ENCODE data around the gene CDK7.

CDK7 gene

DNA sequence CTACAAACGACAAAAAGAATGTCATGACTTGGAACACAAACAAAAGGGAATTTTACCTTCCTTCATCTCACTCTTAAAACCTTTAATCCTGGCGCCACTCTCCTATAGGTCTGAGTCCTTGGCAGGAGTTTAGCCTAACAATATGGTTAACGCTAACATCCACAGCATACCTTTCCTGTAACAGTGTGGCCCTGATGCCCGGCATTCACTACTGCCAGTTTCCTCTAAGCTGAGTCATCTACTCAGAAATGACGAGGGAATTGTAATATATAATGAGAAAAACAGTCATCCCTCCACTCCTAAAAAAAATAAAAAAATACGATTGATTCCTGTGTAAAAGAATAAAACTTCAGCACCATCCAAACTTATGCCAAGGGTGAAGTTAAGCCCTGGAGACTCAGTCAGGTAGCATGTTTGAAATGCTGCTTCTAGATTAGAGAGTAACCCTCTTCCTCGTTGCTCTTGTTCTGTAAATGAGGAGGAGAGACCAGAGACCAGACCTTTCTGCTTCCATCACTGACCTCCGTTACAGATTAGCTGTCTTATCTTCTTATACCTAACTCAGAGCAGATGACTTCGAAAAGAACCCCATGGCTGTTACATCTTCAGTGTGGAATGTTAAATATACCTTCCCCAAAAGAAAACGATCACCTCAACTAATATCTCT, 60.5 kb downstream of the CDK7 start:
- peak; percentile 33 for DNase-seq

- no peak for DNase-seq
These were observed 64.9 kb downstream of the CDK7 start for GRCh38 chr5:69299625-69300024.

DNA sequence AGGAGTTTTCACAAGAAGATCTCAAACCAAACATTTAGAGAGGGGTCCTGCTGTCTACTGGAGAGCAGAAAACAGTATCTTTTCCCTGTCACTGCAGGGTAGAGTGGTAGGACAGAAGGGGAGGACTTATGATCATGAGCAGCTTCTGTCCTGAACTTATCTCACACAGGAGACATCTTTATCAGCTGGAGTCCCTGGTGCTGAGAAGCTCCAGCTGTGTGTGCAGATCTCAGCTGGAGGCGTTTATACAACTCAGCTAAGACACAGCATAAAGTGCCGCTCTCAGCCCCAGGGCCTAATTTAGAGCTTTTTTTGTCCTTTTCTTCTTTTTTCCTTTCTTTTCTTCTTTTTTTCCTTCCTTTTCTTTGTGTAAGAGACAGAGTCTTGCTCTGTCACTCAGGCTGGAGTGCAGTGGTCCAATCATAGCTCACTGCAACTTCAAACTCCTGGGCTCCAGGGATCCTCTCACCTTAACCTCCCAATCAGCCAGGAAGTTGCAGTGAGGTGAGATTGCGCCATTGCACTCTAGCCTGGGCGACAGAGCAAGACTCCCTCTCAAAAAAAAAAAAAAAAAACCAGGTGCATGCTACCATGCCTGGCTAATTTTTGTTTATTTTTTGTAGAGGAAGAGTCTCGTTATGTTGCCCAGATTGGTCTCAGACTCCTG, 66.0 kb downstream of the CDK7 start:
- DNase-seq, result no peak

DNA sequence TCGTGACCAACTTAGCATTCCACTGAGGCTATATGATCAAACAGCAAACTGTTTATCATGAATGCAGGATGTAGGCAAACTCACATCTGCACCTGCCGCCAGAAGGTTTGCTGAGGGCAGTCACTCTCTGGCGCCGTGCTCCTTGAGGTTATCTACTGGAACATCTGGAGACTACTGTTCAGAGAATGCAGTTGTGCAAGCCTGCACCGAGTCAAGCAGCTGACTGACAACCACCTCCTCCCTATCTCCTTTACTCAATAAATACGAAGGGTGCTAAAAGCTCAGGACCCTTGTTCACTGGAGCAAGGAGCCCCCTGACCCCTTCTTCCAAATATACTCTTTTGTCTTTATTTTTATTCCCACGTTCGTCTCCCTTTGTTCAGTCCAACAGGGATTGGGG, 70.8 kb downstream of the CDK7 start:
- DNase-seq, result no peak

- DNase-seq, result no peak
These were observed 73.4 kb downstream of the CDK7 start for GRCh38 chr5:69308046-69308553.

- no peak for DNase-seq
These were observed 74.7 kb downstream of the CDK7 start for GRCh38 chr5:69309380-69309779.

DNA sequence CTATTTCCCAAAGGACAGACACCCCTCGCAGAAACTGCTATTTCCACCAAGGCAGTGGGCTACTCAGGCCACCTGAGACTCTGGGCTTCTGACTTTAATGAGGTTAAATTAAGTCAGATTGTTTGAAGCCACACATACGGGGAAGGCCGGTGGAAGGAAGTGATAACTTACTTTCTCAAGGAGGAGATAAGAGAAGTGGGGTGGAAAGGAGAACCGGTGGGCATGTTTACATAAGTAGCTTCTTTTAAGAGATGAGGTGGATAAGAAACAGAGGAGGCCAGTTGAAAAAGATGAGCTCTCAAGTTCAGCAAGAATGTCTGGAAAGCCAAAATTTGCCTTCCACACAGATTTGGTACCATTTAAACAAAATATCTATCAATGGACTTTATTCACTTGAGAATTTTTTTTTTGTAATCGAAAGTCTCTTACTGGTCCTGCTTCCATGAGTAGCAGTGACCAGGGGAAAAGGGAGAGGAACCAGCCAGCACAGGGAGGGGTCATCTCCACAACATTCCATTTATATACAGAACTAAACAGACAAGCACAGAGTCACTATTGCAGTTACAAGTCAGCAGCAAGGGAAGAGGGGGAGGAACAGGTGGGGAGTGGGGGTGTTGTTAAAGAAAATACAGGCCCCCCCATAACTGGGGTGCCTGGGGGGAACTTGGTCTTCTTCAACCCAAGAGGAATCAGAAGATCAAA, 77.9 kb downstream of the CDK7 start:
- no peak for DNase-seq

DNA sequence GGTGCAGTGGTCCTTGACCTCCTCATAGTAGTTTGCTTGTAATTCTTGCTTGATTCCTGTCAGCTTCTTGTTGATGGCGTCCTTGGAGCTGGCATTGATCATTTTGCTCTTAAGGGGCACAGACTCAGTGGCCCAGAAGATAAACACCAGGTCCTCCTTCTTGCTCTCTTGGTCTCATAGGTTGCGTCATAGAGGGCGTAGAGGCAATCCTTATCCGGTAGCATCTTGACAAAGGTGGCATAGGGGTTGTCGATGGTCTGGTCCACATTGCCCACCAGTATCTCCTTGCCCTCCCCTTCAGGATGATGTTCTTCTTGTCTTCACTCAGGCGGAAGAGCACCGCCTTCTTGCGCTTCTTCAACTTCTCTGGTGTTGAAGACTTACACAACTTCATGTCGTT, 78.7 kb downstream of the CDK7 start:
- no peak for DNase-seq

DNA sequence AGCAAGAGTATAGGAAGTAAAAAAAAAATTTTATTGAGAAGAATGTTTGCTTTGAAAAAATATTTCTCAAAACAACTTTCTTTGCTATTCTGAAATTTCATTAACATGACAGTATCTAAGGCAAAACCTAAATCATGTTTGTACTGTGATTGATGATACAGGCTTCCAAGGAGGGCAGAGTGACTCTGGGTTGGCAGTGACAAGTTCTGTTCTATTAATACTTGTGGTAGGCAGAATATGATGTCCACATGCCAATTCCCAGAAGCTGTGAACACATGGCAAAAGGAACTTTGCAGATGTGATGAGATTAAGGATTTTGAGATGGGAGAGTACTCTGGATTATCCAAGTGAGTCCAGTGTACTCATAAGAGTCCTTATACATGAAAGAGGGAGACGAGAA, 81.3 kb downstream of the CDK7 start:
- no peak for DNase-seq

DNA sequence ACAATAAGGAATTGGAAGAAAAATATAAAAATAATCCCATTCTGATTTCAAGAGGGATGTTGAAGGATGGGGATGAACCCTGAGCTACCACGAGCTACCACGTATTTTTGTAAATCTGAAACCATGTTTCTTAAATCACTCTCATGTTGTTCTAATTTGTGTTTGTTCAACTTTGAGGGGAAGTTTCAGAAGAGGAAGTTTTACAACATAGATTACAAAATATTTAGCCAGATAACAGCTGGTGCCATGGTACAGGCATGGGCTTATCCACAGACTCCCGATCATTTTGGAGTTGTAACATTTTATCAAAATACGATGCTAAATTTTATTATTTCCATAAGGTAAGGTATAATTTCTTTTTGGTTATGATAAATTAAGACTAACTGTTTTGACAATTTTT, 82.7 kb downstream of the CDK7 start:
- no peak for DNase-seq

- no peak for DNase-seq
These were observed 91.7 kb downstream of the CDK7 start for GRCh38 chr5:69326365-69326764.

Data from femur (tissue), 1 donor.